Colonic mucosa (tissue), 4 donors: ENCODE data around the gene AGFG2. TPM values are rescaled to one million over a fixed set of nuclear protein-coding genes. Genes with fewer than 3 reads are reported as not detected.
"Not testable (repeated sequence)": the region's sequence is repeated elsewhere in the genome, so short reads cannot be mapped to it uniquely, and the experiment has no call there.

Experiments
- DNase-seq: peaks from one replicate; pipeline ENCODE4 v3.0.0-alpha.2; 2020
- H3K27ac ChIP-seq: fragments of 200-600 bp; one replicate; pipeline ENCODE4 v1.8.0; 2021
- H3K27me3 ChIP-seq: fragments of 200-600 bp; one replicate; pipeline ENCODE4 v1.8.0; 2021
- H3K36me3 ChIP-seq: fragments of 200-600 bp; one replicate; pipeline ENCODE4 v1.8.0; 2021
- H3K4me1 ChIP-seq: fragments of 200-600 bp; one replicate; pipeline ENCODE4 v1.8.0; 2021; ENCODE audit warnings: mild to moderate bottlenecking
- H3K4me3 ChIP-seq: fragments of 200-600 bp; one replicate; pipeline ENCODE4 v1.8.0; 2021
- H3K9ac ChIP-seq, 2 donors: one replicate each; pipeline ENCODE4 v1.7.0; 2013; ENCODE audit warnings: control low read depth in 2 of 2, low read depth in 2 of 2, low read length in 2 of 2
- H3K9me3 ChIP-seq: fragments of 200-600 bp; one replicate; pipeline ENCODE4 v1.8.0; 2021
- CTCF ChIP-seq: fragments of 200-600 bp; IDR thresholded peaks from one replicate; pipeline ENCODE4 v1.8.0; 2022; ENCODE audit warnings: antibody characterized with exemption, mild to moderate bottlenecking
- intact Hi-C: fragments of 100-400 bp; cut with DNase I; formaldehyde crosslinking; loops from one replicate; pipeline ENCODE4 v1.14.1; 2022
- total RNA-seq, 2 donors: library from RNA; stranded (reverse); fragmentation: NEBNext Ultra II Directional in 1 of 2; extraction: Animal tissue kit (Norgen Biotek cat#: 25700) in 1 of 2; gene quantifications; one replicate each; pipeline ENCODE4 v1.2.1, GENCODE V29; 2021
- donor health status: healthy.
- donor health status: DM: no; HTN: no; CAD: no.
- donor health status: DM: no; HTN: no; CAD: no.

Gene AGFG2
- total RNA-seq, 2 donors from 2014 or later, result 81.3 to 97.4 TPM

DNA sequence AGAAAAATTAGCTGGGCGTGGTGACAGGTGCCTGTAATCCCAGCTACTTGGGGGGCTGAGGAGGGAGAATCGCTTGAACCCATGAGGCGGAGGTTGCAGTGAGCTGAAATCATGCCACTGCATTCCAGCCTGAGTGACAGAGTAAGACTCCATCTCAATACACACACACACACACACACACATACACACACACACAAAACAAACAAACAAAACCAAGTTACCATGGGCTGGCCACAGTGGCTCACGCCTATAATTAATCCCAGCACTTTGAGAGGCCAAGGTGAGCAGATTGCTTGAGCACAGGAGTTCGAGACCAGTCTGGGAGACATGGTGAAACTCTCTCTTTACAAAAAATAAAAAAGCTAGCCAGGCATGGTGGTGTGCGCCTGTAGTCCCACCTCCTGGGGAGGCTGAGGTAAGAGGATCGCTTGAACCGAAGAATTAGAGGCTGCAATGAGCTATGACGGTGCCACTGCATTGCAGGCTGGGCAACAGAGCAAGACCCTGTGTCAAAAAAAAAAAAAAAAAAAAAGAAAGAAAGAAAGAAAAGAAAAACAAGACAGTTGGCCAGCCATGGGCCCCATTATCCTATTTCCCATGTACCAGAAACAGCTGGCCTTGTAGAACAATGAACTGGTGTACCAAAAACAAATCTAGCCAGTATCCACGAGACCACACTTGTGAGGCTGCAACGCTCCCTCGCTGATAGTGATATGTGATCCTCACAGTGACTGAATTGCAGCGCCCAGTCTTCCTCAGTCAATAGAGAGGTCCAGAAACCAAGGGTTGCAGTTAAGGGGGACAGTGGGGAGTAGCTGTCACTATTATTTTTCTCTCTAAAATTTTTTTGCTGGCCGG lies 6.6 kb upstream of the AGFG2 start:
- intact Hi-C loops, result no loop called here
- DNase-seq, result no peak
- Histone ChIP-seq H3K27me3 (no peaks in the 10 kb centered on the region), H3K4me3 (no peak overlapping the region), H3K4me1 (no peaks in the 10 kb centered on the region), H3K27ac (peak overlapping the region; percentile 40), H3K36me3 (no peaks in the 10 kb centered on the region), H3K9ac (no peak overlapping the region), H3K9me3 (no peaks in the 10 kb centered on the region)
- TF ChIP-seq CTCF, result no peak

DNA sequence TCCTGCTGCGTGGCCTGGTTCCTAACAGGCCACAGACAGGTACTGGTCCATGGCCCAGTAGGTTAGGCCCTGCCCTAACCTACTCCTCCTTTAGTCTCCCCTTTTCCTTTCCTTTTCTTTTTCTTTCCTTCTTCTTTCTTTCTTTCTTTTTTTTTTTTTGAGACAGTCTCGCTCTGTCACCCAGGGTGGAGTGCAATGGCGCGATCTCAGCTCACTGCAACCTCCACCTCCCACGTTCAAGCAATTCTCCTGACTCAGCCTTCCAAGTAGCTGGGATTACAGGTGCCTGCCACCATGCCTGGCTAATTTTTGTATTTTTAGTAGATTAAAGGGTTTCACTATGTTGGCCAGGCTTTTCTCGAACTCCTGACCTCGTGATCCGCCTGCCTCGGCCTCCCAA lies 3.0 kb upstream of the AGFG2 start:
- intact Hi-C loops, H3K27ac ChIP-seq, H3K36me3 ChIP-seq, H3K4me1 ChIP-seq, H3K4me3 ChIP-seq, H3K9ac ChIP-seq, DNase-seq, H3K9me3 ChIP-seq, H3K27me3 ChIP-seq: not testable (repeated sequence)

DNA sequence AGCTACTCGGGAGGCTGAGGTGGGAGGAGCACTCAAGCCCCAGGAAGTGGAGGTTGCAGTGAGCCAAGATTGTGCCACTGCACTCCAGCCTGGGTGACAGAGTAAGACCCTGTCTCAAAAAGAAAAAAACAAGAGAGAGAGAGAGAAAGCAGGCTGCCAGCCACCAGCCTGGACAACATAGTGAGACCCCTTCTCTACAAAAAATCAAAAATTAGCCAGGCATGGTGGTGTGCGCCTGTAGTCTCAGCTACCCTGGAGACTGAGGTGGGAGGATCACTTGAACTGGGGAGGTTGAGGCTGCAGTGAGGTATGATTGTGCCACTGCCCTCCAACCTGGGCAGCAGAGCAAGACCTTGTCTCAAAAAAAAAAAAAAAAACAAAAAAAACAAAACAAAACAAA lies 2.3 kb upstream of the AGFG2 start:
- peaks cover 10% of the 10 kb centered on the region for H3K4me1 ChIP-seq
- intact Hi-C loops, H3K27me3 ChIP-seq, H3K27ac ChIP-seq, H3K9ac ChIP-seq, H3K4me3 ChIP-seq, H3K9me3 ChIP-seq, DNase-seq, H3K36me3 ChIP-seq: not testable (repeated sequence)

- TF ChIP-seq CTCF, result no peak
- Histone ChIP-seq H3K27me3 (no peaks in the 10 kb centered on the region), H3K4me3 (peak overlapping the region; percentile 23), H3K4me1 (peaks cover 10% of the 10 kb centered on the region), H3K9ac (peak overlapping the region in 1 of 2 donors; percentile 35), H3K27ac (peak overlapping the region; percentile 7), H3K36me3 (no peaks in the 10 kb centered on the region), H3K9me3 (no peaks in the 10 kb centered on the region)
- intact Hi-C loops, result no loop called here
- no peak for DNase-seq
Observed at GRCh38 chr7:100538348-100538653, 702 bp upstream of the AGFG2 start.

DNA sequence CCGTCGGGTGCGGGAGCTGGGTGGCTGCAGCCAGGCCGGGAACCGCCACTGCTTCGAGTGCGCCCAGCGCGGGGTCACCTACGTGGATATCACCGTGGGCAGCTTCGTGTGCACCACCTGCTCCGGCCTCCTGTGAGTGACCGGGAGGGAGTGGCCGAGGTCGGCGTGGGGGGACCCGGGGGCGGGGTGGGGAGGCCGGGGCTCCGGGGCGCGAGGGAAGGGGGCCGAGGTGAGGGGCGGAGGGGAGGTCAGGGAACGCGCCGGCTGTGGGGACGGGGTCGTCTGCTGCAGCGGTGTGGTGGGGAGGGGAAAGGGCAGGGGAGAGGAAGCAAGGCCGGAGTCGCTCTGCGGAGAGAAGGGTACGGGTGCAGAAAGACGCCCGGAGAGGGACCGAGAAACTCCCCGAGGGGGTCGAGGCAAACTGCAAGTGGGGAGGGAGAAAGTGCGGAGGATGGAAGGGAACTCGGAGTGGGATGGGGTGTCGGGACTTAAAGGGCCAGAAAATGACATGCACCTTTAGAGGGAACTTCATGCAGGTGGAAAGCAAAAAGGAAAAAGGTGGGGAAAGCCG lies 518 bp downstream of the AGFG2 start:
- Histone ChIP-seq H3K4me1 (peaks cover 11% of the 10 kb centered on the region), H3K27ac (peak overlapping the region; percentile 39), H3K27me3 (no peaks in the 10 kb centered on the region), H3K36me3 (no peaks in the 10 kb centered on the region), H3K9me3 (no peaks in the 10 kb centered on the region), H3K4me3 (peak overlapping the region; percentile 68), H3K9ac (peak overlapping the region; percentile 77 to 91)
- intact Hi-C loops, result no loop called here
- no peak for DNase-seq
- TF ChIP-seq CTCF, result no peak

DNA sequence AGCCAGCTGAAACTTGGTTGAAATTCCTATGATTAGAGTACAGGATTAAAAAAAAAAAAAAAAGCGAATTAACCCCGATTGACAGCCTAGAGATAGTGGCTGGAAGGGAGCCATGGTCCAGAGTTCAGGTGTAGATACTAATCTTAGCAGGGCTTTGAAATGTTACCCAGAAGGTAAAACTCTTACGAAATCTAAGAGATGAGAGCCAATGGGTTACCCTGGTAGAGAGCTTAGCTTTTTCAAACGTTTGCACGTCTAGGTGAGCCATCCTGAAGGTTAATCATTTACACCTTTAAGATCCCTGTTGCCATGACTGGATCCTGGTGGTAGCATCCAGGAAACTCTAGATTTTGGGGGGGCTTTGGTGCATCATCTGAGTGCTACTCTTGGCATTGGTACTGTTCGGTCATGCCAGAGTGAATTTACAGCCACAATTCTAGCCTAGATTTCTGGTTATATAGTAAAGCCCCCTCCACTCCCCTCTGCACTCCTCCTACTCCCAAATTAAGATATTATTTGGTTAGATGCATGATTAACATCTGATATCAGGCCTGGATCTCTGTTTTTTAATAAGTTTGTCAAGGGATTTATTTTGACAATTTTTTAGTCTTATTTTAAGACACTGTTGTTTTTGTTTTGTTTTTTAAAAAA lies 1.2 kb downstream of the AGFG2 start:
- peak; percentile 85 for DNase-seq
- TF ChIP-seq CTCF, result no peak
- peak overlapping the region in 1 of 2 donors; percentile 91 for H3K9ac ChIP-seq

DNA sequence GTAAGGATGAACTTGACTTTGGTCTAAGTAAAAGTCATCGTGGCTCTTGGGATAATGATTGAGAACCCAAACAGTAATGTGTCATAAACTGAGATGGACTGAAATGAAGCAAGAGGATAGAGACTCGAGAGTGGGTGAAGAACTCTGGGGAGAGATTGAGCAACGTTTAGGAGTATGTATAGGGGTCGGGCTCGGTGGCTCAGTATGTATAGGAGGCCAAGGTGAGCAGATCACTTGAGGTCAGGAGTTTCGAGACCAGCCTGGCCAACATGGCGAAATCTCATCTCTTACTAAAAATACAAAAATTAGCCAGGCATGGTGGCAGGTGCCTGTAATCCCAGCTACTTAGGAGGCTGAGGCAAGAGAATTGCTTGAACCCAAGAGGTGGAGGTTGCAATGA lies 2.3 kb downstream of the AGFG2 start:
- H3K27me3 ChIP-seq, H3K4me3 ChIP-seq, intact Hi-C loops, DNase-seq, H3K9ac ChIP-seq, H3K27ac ChIP-seq, H3K36me3 ChIP-seq, H3K9me3 ChIP-seq: not testable (repeated sequence)
- peaks cover 26% of the 10 kb centered on the region for H3K4me1 ChIP-seq

More for the DNA sequence above, 1.2 kb downstream of the AGFG2 start:
- Histone ChIP-seq H3K9me3 (no peaks in the 10 kb centered on the region), H3K27ac (peak overlapping the region; percentile 39), H3K4me3 (peak overlapping the region; percentile 68), H3K27me3 (no peaks in the 10 kb centered on the region), H3K36me3 (no peaks in the 10 kb centered on the region), H3K4me1 (peaks cover 18% of the 10 kb centered on the region)
- intact Hi-C loops, result no loop called here
